Mammary epithelial cell (primary cell): ENCODE measurements around the gene SLC9A7.

Experiments
- CTCF ChIP-seq, 2 donors: IDR thresholded peaks in 1 of 2; conservative IDR thresholded peaks in 1 of 2; 2 replicates each; pipeline ENCODE4 v1.5.1; 2011 to 2012; ENCODE audit warnings: inconsistent platforms in 2 of 2, low read length in 2 of 2, mild to moderate bottlenecking in 2 of 2, control low read depth in 1 of 2, low read depth in 1 of 2; ENCODE audit not compliant: insufficient read depth in 1 of 2; ENCODE audit errors: extremely low read depth in 1 of 2
- EZH2 ChIP-seq: IDR thresholded peaks from 2 replicates; pipeline ENCODE4 v1.6.1; 2012; ENCODE audit warnings: low read length, inconsistent platforms, borderline replicate concordance

DNA sequence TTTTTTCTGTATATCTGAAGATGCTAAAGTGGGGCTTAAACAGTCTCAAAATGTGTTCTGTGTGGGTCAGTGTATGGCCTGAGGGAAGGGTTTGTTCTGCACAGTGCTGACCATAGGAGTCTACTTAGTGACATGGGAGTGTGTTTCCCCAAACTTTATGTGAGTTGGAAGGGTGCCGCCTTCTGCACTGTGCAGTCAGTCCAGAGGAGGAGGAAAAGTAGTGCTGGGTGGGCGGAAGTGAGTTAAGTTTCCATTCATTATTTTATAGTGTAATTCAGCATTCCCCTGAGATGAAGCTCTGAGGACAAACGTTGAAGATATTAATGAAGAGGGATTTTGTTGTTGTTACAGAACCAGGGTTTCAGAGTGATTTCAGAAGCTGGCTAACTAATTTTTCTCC lies 182.5 kb downstream of the SLC9A7 start:
- TF ChIP-seq CTCF (conservative IDR thresholded peaks at IDR 0.05 in 1 of 2, IDR thresholded peaks at IDR 0.05 in 1 of 2; ENCODE audit: extremely low read depth in 1 of 2, insufficient read depth in 1 of 2, low read depth in 1 of 2, low read length in 2 of 2) (no peak), EZH2 (no peak)
